Measurements from ENCODE around the gene SLMAP. TPM values are rescaled to one million over a fixed set of nuclear protein-coding genes. Genes with fewer than 3 reads are reported as not detected.
"Not testable (repeated sequence)": the region's sequence is repeated elsewhere in the genome, so short reads cannot be mapped to it uniquely, and the experiment has no call there.

SLMAP gene
- total RNA-seq, 2 donors from 2014 or later, result 213 to 259 TPM

DNA sequence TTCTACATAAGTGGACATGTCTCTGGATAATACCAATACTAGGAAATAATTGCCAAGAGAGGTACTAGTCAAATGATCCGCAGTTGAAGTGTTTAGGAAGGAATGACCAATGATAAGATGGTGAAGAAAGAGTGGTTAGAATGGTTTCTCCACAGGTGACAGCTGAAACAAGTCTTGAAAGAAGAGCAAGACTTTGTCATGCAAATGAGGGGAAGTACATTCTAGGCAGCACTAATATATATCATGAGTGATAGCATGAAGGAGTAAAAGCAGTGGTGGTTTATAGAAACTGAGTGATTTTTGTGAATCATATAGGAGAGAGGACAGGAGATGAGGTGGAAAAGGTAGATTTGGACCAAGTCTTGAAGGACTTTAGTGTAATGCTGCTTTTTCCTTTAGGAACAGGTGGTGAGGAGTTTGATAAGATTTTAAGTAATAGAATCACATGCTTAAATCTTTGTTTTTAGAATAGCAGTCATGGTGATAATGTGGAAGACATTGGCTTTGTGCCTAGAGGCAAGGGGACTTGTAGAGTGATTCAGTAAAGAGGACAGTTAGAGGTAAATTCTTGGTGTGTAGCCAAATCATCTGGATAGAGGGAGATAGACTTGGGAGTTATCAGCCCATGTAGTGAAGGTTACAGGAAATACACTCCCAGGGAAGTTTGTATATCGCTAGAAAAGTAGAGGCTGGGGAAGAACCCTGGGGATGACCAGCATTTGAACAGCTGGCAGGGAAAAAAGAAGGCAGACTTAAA, 31.9 kb downstream of the SLMAP start:
- intact Hi-C loops (cut with DNase I), result no loop called here
- DNase-seq (no peak), ATAC-seq (peak in 1 of 2 donors; percentile 37)

DNA sequence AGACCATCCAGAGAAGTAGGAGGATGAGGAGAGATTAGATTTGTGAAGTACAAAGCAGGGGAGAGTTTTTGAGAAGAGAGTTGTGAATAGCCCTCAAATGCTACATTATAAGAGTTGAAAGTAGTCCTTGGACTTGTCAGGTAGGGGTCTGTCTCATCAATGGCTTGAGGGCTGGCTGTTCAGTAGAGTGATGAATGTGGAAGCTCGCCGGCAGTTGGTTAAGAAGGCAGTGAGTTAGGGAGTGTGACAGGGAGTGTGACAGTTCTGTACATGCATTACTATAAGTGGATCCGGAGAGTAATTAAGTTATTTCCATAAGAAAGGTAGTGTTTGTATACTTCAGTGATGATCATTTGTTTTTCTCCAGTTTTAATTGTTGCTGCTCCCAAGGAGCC, 32.5 kb downstream of the SLMAP start:
- DNase-seq (no peak), ATAC-seq (no peak)
- intact Hi-C loops (cut with DNase I), result no loop called here

DNA sequence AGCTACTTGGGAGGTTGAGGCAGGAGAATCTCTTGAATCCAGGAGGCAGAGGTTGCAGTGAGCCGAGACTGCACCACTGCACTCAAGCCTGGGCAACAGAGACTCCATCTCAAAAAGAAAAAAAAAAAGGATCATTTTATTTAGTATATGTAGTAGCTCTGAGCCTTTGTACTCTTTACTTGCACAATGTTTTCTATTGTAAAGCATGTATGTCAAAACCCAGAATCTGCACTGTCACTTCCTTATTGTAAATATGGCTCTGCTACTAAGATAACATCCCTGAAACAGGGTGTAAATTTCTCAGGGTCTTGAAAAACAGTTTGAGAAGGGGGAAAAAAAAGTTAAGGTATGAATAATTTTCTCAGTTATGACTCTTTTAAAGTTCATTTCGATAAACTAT, 35.1 kb downstream of the SLMAP start:
- intact Hi-C loops (cut with DNase I), result no loop called here
- no peak for ATAC-seq
- DNase-seq, result no peak

DNA sequence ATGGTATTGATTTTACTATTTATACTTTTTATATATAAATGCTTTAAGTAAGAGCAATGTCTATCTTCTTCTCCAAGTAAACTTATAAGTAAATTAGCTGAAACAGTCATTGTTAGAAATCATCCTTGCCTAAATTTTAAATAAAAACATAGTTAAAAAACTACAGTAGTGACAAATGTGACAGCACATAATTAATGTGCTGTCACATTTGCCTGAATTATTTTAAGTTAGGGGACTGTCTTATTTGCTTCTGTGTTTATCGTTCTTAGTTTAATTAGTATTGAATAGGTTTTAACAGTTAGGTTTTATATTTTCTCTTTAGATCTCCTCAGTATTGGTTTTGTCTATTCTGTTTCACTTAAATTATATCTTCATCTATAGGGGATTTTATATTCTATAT, 36.1 kb downstream of the SLMAP start:
- ATAC-seq (no peak), DNase-seq (no peak)
- intact Hi-C loops (cut with DNase I), result no loop called here

DNA sequence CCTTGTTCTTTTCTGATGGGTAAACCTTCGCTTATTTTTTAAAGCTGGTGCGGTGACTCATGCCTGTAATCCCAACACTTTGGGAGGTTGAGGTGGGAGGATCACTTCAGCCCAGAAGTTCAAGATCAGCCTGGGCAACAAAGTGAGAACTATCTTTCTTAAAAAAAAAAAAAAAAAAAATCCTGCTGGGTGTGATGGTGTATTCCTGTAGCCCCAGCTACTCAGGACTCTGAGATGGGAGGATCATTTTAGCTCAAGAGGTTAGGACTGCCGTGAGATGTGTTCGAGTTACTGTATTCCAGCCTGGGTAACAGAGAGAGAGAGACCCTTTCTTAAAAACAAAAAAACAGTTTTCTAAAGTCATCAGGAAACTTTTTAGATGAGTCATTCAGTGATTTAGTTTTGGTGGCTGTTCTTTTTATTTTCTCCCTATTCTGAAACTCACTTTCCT, 37.7 kb downstream of the SLMAP start:
- DNase-seq (no peak), ATAC-seq (peak in 1 of 2 donors; percentile 52)
- intact Hi-C loops (cut with DNase I), result no loop called here

DNA sequence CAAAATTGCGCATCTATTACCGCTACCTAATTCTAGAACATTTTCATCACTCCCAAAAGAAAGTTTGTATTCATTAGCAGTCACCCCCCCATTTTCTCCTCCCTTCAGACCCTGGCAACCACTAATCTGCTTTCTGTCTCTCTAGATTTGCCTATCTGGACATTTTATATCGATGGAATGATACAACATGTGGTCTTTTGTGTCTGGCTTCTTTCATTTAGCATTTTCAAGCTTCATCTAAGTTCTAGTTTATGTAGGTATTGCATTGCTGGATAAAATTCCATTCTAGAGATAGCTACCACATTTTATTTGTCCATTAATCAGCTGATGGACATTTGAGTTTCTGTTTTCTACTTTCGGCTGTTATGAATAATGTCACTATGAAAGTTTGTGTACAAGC, 38.4 kb downstream of the SLMAP start:
- intact Hi-C loops (cut with DNase I), result no loop called here
- ATAC-seq (no peak), DNase-seq (no peak)

DNA sequence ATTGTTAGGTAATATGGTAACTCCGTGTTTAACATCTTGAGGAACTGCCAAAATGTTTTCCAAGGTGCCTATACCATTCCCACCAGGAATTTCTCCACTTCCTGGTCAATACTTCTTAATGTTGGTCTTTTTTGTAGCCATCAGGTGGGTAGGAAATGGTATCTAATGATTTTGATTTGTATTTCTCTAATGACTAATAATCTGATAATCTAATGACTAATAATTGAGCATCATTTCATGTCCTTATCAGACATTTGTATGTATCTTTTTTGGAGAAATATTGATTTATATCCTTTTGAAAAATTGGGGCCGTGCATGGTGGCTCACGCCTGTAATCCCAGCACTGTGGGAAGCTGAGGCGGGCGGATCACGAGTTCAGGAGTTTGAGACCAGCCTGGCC, 38.8 kb downstream of the SLMAP start:
- intact Hi-C loops (cut with DNase I), result no loop called here
- DNase-seq (no peak), ATAC-seq (no peak)

DNA sequence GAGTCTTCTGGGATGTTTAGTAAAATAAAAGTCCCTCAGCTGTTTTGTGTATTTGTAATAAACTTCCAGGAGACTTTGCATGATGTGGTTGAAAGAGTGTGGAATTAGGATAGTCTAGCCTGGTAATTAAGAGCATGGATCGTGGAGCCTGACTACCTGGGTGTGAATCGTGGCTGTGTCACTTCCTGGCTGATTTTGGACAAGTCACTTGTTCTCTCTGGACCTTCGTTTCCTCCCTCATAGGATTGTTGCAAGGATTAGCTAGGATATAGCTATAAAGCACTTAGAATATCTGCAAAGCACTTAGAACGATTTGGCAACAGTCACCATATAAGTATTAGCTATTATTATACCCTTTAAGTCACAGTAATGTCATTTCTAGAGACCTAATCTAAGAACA, 40.2 kb downstream of the SLMAP start:
- intact Hi-C loops (cut with DNase I), result no loop called here
- DNase-seq (no peak), ATAC-seq (peak in 1 of 2 donors; percentile 16)

DNA sequence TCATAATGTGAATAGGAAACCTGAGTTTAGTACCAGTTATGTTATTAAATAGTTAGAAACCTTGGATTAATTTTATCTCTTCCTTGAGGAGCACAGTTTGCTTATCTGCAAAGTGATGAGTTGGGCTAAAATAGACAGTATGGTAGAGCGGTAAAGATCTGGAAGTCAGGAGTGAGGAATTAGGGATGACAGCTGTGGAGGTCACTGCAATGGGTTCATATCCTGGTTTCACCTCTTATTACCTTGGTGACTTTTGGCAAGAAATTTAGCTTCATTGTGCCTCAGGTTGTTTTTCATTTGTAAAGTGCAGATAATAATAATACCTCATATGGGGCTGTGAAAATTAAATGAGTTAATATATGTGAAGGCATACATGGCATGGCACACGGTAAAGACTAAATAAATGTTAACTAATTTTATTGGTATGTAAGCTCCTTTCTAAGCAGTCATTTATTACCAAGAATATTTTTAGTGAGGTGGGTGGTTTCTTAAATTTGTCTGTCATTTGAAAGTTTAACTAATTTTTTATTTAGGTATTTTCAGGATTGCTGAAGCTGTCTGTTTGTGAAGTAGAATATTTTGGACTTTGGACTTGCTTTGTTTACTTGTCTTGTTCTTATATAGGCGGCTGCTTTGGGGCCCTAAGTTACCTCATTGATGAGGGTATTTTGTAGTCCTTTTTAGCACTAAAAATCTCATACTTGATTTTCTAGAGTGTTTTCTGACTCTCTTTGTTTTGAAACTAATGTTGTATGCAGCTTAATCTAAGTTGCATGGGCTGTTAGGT, 41.8 kb downstream of the SLMAP start:
- ATAC-seq, result no peak
- no peak for DNase-seq
- intact Hi-C loops (cut with DNase I), result no loop called here

DNA sequence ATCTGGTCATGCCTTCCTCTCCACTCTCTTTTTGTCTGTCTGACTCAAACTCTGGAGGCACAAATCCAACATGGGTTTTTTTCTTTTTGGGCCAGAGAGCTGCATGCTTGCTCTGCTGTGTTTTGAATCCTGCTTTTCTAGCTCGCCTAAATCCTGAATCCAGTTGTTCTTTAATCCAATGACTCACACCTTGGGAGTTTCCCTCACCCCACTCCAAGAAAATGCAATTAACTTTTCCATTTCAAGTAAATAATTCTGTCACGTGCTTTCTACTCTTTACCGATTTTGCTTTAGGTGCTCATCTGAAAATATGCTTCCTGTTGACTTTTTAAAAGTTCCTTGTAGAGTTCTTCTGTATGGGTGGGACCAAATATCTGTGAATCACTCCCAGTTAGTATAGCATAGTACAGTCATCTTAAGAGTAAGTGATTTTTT, 47.6 kb downstream of the SLMAP start:
- intact Hi-C loops (cut with DNase I), result no loop called here
- peak; percentile 82 to 90 for ATAC-seq
- no peak for DNase-seq

DNA sequence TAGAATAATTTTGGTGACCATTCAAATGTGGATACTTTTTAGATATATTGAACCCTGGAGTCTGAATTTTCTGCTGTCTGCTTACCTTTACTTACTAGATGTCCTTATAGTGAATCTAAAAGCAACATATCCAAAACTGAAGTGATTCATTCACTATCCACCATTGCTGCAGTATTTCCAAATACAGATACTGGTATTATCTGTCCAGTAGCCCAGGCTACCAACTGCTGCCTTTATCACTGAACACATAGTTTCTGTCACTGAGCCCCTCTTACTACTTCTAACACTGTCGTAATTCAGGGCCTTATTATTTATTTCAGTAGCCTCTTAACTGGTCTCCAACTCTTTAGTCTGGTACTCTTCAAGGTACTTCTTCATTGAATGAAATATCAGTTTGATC, 49.2 kb downstream of the SLMAP start:
- intact Hi-C loops (cut with DNase I), result no loop called here
- no peak for ATAC-seq

DNA sequence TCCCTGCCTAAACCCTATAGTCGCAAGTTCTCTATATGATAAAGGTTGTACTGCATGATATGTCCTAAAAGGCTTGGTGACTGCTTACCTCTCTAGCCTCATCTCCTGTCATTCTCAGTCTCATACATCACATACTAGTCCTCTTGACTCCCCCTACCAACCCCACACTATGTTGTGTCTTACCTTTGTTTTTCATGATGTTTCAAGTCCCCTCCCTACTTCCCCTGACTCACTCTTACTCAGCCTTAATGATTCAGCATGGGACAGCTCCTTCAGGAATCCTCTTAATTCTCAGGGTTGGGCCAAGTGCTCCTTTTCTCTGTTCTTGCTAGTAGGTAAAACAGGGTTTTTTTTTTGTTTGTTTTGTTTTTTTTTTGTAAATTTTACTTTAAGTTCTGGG, 49.6 kb downstream of the SLMAP start:
- intact Hi-C loops (cut with DNase I), result no loop called here
- DNase-seq, result no peak
- peak in 1 of 2 donors; percentile 82 for ATAC-seq

More for the DNA sequence above, 49.2 kb downstream of the SLMAP start:
- DNase-seq, result no peak

DNA sequence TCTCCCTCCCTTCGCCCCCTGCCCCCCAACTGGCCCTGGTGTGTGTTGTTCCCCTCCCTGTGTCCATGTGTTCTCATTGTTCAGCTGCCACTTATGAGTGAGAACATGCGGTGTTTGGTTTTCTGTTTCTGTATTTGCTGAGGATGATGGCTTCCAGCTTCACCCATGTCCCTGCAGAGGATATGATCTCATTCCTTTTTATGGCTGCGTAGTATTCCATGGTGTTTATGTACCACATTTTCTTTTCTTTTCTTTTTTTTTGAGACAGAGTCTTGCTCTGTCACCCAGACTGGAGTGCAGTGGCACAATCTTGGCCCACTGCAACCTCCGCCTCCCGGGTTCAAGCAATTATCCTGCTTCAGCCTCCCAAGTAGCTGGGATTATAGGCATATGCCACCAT, 50.1 kb downstream of the SLMAP start:
- DNase-seq; ATAC-seq; intact Hi-C loops (cut with DNase I): not testable (repeated sequence)

DNA sequence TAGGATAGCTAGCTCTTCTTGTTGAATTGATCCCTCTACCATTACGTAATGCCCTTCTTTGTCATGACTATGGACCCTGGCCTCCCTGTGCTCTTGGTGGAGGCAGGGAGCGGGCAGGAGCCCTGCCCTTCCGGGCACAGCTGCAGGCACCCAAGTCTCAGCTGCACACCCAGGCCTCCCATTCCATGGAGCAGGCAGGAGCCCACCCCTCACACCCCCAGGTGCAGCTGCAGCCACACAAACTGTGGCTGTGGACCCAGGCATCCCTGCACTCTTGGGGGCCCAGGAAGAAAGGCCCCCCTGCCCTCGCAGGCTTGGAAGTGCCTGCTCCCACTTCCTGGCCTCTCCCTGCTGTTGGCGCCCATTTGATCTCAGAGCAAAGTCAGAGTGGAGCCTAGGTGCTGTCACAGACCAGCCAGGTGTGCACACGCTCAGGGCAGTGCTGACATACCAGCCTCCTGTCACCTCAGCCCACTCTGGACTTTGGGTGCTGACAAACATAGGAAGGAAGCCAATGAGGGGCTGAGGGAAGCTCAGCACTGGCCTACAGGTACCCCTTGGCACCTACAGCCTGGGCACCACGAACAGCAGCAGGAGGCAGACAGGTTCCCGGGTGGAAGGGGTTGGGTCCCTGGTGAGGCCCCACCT, 53.0 kb downstream of the SLMAP start:
- ATAC-seq (no peak), DNase-seq (no peak)
- intact Hi-C loops (cut with DNase I), result no loop called here

DNA sequence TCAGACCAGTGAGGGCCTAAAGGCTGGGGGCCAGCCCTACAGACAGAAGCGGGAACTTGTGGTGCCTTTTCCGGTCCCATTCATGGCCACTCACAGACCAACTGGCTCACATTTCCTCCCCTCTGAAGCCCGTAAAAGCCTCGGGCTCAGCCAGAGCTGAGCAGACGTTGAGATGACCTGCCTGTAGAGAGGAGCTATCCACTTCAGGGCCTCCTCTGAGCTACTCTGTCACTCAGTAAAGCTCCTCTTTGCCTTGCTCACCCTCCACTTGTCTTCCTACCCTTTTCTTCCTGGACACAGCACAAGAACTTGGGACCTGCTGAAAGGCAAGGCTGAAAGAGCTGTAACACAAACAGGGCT, 53.5 kb downstream of the SLMAP start:
- no peak for DNase-seq
- no peak for ATAC-seq
- intact Hi-C loops (cut with DNase I), result no loop called here

DNA sequence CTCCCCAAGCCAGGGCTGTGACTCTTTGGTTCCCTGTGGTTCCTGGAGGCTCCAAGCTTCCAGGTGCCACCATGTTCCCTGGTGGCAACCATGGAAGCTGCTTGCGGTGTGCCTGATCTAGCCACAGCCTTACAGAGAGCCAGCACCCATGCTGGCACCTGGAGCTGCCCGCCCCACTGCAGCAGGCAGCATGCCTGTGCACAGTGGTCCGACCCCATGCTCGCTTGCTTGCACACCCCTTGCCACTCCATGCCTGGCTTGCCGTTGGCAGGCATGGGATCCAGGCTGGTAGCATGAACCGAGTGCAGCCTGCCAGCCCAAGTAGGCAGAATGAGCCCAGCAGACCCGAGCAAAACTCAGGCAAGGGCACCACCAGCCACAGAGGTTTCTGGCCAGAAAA, 53.9 kb downstream of the SLMAP start:
- ATAC-seq (no peak), DNase-seq (no peak)
- intact Hi-C loops (cut with DNase I), result no loop called here

DNA sequence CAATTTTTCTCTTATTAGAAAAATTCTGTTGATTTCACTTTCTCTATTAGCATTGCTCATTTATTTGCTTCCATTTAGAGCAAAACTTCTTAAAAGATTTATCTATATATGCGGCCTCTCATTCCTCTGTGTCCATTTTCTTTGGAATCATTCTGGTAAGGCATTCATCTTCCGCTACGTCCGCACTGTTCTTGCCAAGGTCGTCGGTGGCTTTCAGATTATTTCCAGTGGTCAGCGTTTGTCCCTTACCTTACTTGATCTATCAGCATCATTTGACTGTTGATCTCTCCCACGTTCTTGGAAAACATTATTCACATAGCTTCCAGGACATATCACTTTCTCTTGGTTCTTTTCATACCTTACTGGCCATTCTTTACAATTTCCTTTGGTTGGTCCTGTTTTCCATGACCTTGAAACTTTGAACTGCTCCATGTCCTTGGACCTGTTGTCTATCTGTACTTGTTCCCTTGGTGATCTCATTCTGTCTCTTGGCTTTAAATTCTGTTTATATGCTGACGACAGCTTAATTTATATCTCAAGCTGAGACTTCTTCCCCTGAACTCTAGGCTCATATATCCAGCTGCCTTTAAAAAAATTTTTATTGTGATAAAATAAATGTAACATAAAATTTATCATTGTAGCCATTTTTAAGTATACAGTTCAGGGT, 54.5 kb downstream of the SLMAP start:
- ATAC-seq (no peak), DNase-seq (no peak)
- intact Hi-C loops (cut with DNase I), result no loop called here

DNA sequence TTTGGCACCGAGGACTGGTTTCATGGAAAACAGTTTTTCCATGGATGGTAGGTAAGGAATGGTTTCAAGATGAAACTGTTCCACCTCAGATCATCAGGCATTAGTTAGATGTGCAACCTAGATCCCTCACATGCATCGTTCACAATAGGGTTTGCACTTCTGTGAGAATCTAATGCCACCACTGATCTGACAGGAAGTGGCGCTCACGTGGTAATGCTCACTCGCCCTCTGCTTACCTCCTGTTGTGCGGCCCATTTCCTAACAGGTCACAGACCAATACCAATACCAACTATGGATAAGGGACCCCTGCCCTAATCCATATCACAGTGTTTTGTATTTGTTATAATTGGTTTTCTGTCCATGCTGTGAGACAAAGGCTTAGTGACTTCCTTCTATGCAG, 58.9 kb downstream of the SLMAP start:
- DNase-seq (no peak), ATAC-seq (no peak)
- intact Hi-C loops (cut with DNase I), result no loop called here

DNA sequence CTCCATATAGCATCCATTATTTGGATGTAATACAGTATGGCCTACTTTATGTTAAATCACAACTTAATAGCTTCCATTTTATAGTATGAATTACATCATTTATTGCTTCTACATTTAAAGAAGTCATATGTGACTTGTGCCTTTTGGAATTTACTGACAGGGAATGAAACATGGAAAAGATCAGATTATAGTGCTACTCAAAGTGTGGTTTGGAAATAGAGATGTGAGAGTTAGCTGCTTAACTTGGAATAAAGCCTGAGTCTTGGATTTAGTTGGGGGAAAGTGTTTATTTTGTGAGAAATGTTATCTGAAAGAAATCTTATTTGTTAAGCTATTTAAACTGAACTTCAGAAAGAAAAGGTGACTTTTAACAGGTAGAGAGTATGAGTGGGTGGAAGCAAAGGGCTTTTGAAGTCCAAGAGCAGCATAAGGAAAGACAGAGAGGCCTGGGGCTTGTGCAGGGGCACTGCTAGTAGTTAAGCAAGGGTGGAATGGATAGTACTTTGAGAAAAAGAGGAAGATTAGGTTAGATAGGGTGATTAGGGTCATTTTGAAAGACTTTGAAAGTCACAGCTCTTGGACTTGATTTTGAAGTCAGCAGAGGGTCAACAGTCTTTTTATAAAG, 60.5 kb downstream of the SLMAP start:
- intact Hi-C loops (cut with DNase I), result no loop called here
- DNase-seq (no peak), ATAC-seq (no peak)
